Stimulated activated naive CD8-positive, alpha-beta T cell treated with anti-CD3 and anti-CD28 coated beads, Interleukin-15, amount 100 ng/mL, for 72 hours (primary cell): ENCODE results near the gene ZNF189.
A peak's percentile ranks its signal among the peaks of the same experiment; 100 is the strongest.

ENCODE experiments used
- ATAC-seq: fragments of 150-1000 bp; cut with Tn5 transposase; 2 replicates; pipeline ENCODE4 v1.10.0; 2021; ENCODE audit warnings: mild to moderate bottlenecking, moderate library complexity
- DNase-seq, 2 donors: peaks; one replicate each; pipeline ENCODE4 v3.0.0; 2021 to 2022
- H3K27ac Mint-ChIP-seq, 2 donors: one replicate each; pipeline ENCODE4 v1.8.0; 2022; ENCODE audit warnings: mild to moderate bottlenecking in 2 of 2, mixed read lengths in 2 of 2, moderate library complexity in 2 of 2
- H3K27me3 Mint-ChIP-seq: one replicate; pipeline ENCODE4 v1.8.0; 2022; ENCODE audit warnings: mixed read lengths
- H3K4me1 Mint-ChIP-seq: one replicate; pipeline ENCODE4 v1.8.0; 2022; ENCODE audit warnings: mild to moderate bottlenecking, mixed read lengths
- H3K4me3 Mint-ChIP-seq, 2 donors: one replicate each; pipeline ENCODE4 v1.8.0; 2022; ENCODE audit warnings: mild to moderate bottlenecking in 2 of 2, mixed read lengths in 2 of 2, moderate library complexity in 1 of 2
- H3K9me3 Mint-ChIP-seq, 2 donors: one replicate each; pipeline ENCODE4 v1.8.0; 2022; ENCODE audit warnings: mixed read lengths in 2 of 2

Gene ZNF189

DNA sequence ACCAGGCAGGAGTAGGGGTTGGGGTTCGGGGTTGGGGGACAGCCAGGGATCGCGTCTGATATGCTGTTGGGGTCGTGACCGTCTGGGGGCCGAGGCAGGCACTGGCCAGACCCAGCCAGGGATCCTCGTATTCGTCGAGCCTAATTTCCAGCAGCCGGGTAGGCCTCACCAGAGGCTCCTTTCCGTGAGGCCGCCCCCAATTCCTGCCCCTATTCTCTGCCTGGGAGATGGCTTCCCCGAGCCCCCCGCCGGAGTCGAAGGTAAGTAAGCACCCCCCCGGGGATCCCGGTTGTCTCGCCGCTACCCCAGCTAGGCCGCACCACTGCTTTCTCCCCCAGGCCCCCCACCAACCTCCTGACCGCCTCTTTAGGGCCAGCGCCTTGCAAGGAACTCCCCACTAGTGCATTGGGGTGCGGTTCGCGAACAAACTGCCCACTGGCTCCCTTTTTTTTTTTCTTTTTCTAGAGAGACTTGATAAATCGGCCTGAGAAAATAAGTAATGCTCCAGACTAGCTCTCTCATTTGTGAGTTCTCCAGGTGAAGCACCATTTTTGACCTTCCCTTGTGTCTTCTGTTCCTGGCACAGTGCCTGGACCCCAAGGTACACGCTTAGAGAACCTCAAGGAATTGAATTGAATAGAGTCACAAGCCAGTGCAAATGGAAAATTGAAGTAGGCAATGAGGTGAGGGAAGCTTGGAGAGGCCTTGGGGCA lies 435 bp downstream of the ZNF189 start:
- DNase-seq (no peak), ATAC-seq (peak; percentile 29)
- Mint-ChIP-seq H3K4me3 (peak overlapping the region; percentile 89), H3K4me1 (peaks cover 66% of the 10 kb centered on the region), H3K27ac (peak overlapping the region; percentile 98 to 99), H3K9me3 (peaks cover 29 to 38% of the 10 kb centered on the region in 2 donors), H3K27me3 (no peaks in the 10 kb centered on the region)

DNA sequence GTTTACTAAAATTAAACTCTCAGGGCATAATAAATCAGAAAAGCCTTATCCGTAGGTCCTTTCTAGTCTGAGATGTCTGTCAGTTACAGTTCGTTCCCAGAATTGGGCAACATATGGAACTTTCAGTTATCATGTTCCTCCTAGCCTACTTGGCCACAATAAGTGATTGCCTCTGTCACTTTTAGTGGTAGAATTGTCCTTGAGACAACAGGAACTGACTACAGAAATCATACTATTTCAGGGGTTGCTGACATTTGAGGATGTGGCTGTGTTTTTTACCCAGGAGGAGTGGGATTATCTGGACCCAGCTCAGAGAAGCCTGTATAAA lies 956 bp downstream of the ZNF189 start:
- H3K27ac Mint-ChIP-seq, result no peak overlapping the region
- no peak for DNase-seq
- no peaks in the 10 kb centered on the region for H3K27me3 Mint-ChIP-seq
- H3K9me3 Mint-ChIP-seq, result peaks cover 25 to 33% of the 10 kb centered on the region in 2 donors
- H3K4me1 Mint-ChIP-seq, result peaks cover 61% of the 10 kb centered on the region
- no peak for ATAC-seq
- H3K4me3 Mint-ChIP-seq, result peak overlapping the region; percentile 89

DNA sequence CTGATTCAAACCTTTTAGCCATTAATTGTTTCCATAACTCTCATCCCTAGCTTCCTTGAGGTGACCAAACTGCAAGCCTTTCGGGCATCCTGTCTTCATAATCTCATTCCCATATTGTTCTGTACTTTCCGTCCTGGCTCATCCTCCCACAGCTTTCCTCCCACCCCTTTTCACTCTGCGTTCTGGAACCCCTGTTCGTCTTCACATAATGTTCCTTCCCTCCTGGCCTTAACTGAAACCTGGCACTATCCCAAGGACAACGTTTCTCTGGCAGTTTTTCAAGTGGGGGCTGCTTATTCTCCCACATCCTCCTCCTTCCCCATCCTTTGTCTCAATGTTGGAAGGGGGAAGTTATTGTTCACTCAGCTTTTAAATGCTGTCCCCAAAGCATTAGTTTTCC lies 1.5 kb downstream of the ZNF189 start:
- no peaks in the 10 kb centered on the region for H3K27me3 Mint-ChIP-seq
- ATAC-seq, result no peak
- H3K4me1 Mint-ChIP-seq, result peaks cover 57% of the 10 kb centered on the region
- peak overlapping the region; percentile 29 to 84 for H3K27ac Mint-ChIP-seq
- H3K4me3 Mint-ChIP-seq, result peak overlapping the region; percentile 89
- H3K9me3 Mint-ChIP-seq, result peaks cover 28 to 35% of the 10 kb centered on the region in 2 donors
- DNase-seq, result no peak

DNA sequence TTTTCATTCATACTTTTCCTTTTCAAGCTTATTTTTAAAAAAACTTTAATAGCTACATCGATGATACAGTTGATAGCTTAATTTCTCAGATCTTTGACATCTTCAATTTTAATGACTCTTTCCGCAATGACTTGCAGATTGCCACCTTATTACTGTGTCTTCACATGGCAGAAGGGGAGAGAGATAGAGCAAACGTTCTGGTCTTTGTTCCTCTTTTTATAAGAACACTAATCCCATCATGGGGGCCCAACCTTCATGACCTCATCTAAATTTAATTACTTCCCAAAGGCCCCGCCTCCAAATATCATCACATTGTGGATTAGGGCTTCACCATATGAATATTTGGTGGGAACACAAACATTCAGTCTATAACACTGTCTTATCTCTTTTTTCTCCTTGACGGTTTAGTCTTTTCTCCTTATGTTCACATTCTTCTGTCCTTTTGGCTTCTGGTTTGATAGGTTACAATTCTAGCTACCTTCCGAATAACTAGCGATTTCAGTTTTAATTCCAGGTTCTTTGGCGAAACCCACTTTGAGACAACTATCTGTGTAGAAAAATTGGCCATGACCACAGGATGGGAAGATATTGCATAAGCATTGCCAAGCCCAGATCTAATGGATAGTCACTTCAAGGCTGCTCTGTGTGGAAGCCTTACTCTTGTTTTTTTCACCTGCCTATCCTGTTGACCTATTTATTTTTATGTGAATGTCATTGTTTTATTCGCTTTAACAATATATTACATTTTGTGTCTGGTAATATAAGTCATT lies 5.0 kb downstream of the ZNF189 start:
- H3K27ac Mint-ChIP-seq, result no peak overlapping the region
- no peak for DNase-seq
- no peak for ATAC-seq
- H3K4me3 Mint-ChIP-seq, result no peak overlapping the region
- H3K9me3 Mint-ChIP-seq, result peaks cover 50 to 53% of the 10 kb centered on the region in 2 donors
- no peaks in the 10 kb centered on the region for H3K27me3 Mint-ChIP-seq
- peaks cover 38% of the 10 kb centered on the region for H3K4me1 Mint-ChIP-seq

DNA sequence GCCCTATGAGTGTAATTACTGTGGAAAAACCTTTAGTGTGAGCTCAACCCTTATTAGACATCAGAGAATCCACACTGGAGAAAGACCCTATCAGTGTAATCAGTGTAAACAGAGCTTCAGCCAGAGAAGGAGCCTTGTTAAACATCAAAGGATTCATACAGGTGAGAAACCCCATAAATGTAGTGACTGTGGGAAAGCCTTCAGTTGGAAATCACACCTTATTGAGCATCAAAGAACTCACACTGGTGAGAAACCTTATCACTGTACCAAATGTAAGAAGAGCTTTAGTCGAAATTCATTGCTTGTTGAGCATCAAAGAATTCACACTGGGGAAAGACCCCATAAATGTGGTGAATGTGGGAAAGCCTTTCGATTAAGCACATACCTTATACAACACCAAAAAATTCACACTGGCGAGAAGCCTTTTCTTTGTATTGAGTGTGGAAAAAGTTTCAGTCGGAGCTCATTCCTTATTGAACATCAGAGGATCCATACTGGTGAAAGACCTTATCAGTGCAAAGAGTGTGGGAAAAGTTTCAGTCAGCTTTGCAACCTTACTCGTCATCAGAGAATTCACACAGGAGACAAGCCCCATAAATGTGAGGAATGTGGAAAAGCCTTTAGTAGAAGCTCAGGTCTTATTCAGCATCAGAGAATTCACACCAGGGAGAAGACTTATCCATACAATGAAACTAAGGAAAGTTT lies 9.9 kb downstream of the ZNF189 start:
- Mint-ChIP-seq H3K4me1 (peaks cover 5% of the 10 kb centered on the region), H3K9me3 (peaks cover 56 to 58% of the 10 kb centered on the region in 2 donors), H3K4me3 (no peak overlapping the region), H3K27ac (no peak overlapping the region), H3K27me3 (no peaks in the 10 kb centered on the region)
- no peak for DNase-seq
- no peak for ATAC-seq

DNA sequence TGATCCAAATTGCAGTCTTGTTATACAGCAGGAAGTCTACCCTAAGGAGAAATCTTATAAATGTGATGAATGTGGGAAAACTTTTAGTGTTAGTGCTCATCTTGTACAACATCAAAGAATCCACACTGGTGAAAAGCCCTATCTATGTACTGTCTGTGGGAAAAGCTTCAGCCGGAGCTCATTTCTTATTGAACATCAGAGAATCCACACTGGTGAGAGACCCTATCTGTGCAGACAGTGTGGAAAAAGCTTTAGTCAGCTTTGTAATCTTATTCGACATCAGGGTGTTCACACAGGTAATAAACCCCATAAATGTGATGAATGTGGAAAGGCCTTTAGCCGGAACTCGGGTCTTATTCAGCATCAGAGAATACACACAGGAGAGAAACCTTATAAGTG lies 10.4 kb downstream of the ZNF189 start:
- Mint-ChIP-seq H3K27ac (no peak overlapping the region), H3K4me1 (no peaks in the 10 kb centered on the region), H3K9me3 (peaks cover 57 to 58% of the 10 kb centered on the region in 2 donors), H3K27me3 (no peaks in the 10 kb centered on the region), H3K4me3 (no peak overlapping the region)
- ATAC-seq, result no peak
- DNase-seq, result no peak

DNA sequence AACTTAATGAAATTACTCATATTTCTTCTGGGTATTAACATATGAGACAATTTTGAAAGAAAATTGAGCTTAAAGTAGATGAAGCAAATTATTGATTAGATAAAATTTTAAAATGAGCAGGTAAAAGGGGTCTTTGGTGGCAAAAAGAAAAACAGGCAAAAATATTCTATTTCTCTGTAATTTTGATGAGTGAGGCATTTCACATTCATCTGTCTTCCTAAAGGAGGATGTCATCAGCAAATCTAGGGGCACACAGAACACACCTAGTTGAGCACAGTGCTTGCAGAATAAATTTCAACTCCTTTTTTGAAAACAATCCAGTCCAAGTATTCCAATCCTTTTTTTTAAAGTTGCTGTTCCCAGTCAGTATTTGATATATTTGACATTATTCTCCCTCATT lies 16.2 kb downstream of the ZNF189 start:
- ATAC-seq, result no peak
- no peak for DNase-seq
- Mint-ChIP-seq H3K27ac (no peak overlapping the region), H3K9me3 (peaks cover 54 to 60% of the 10 kb centered on the region in 2 donors), H3K4me1 (no peaks in the 10 kb centered on the region), H3K4me3 (no peak overlapping the region), H3K27me3 (no peaks in the 10 kb centered on the region)

DNA sequence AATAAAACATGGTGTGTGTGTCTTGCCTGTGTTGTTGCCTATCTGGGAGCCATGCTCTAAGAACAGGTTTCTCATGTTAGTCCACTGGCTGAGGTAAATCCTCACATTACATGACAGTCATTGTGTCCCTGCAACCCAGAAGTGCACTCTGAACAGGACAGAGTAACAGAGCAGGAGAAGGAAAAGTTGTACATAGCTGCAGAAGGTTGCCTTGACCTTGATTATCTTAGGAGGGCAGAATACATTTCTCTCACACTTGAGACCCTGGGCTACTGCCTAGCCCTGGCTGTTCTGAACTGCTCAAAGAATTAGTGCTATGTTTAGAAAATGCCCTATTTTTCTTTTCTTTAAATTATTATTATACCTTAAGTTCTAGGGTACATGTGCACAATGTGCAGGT lies 16.9 kb downstream of the ZNF189 start:
- Mint-ChIP-seq H3K4me1 (no peaks in the 10 kb centered on the region), H3K9me3 (peaks cover 54 to 60% of the 10 kb centered on the region in 2 donors), H3K27ac (no peak overlapping the region), H3K4me3 (no peak overlapping the region), H3K27me3 (no peaks in the 10 kb centered on the region)
- no peak for ATAC-seq
- no peak for DNase-seq

DNA sequence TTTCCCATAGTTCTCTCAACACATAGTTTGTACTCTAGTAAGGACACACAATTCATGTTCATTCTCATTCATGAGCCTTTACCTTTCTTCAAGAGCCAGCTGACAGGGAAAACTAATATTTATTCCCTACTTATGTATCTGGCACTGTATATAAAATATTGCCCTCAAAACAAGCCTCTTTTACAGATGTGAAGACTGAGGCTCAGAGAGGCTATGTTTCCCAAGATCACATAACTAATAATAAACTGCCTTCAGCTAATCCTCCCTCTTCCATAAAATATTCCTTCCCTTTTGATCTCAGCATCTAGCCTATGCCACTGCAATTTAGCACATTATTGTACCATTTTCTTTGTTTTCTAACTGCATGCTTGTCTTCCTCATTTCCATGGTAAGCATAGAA lies 18.7 kb downstream of the ZNF189 start:
- Mint-ChIP-seq H3K9me3 (peaks cover 49 to 52% of the 10 kb centered on the region in 2 donors), H3K4me1 (no peaks in the 10 kb centered on the region), H3K27ac (no peak overlapping the region), H3K27me3 (no peaks in the 10 kb centered on the region), H3K4me3 (no peak overlapping the region)
- ATAC-seq, result no peak
- DNase-seq, result no peak

DNA sequence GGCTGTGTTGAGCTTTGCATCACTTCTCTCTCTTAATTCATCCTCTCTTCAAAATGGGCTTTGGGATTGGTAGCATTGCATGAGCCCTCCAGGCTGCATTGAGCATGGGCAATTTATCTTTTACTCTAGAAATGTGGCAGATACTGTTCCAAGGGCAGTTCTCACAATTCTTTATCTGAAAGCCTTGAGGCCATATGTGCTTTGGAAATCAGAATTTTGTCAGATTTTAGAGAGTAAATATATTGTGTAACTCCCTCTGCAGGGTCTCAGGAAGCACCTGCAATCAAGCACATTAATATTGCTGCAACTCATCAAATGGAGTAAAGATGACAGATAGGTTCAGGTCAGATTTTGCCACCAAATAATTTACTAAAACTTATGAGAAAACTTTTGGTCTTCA lies 19.3 kb downstream of the ZNF189 start:
- no peak for ATAC-seq
- Mint-ChIP-seq H3K4me3 (no peak overlapping the region), H3K4me1 (no peaks in the 10 kb centered on the region), H3K27me3 (no peaks in the 10 kb centered on the region), H3K27ac (no peak overlapping the region), H3K9me3 (peaks cover 46 to 47% of the 10 kb centered on the region in 2 donors)
- no peak for DNase-seq

DNA sequence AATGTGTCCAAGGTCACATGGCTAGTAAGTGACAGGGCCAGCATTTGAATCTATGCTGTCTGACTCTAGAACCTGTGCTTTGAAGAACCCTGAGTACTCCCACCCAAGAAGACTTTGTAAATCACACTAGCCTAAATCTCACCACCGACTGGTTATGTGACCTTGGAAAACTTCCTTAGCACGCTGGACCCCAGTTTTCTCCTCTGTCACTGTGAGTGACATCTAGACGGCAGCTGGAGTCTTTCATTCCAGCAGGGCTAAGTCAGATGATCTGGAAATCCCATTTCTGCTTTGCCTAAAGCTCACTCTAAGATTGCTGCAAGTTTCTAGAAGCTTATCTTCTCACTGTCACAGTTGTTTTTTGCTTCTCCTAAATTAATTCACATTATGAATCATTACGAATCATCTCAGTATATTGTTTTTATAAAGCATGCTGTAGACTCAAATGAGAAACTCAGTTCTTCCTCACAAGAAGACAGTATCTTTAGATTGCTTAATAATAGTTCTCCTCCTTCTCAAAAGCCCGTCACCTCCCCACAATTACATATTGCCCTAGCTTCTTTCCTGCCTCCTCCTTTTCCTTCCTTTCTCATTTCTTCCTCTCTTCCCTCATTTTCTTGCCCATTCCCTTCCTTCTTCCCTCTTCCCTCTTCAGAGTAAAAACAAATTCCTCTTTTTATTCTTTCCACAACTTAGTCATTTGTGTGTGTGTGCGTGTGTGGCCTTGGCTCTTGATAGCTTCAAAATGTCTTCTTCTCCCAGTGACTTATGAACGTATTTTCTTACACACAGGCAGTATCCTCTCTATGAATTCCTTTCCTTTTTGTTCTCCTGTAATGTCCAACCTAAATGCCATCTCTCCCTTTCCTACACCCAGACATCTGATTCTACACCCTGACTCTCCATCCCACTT lies 20.1 kb downstream of the ZNF189 start:
- Mint-ChIP-seq H3K4me1 (no peaks in the 10 kb centered on the region), H3K27ac (no peak overlapping the region), H3K27me3 (no peaks in the 10 kb centered on the region), H3K4me3 (no peak overlapping the region), H3K9me3 (peaks cover 46 to 47% of the 10 kb centered on the region in 2 donors)
- DNase-seq (no peak), ATAC-seq (no peak)

DNA sequence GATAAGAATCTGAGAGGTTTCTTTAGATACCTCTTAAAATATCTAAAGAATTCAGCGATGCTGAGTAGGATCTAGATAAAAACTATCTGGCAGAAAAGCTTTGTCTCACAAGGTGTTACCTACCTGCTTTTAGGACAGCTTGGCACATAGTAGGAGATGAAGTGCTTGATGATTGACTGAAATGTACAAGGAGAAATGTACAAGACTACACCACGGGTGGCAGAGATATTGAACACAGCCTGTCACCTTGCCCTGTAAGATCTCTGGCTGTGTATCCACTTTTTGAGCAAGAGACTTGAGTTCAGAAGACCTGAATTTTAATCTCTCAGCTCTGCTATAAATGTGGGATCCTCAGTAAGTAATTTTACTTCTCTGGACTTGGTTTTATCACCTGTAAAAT lies 21.2 kb downstream of the ZNF189 start:
- no peak overlapping the region for H3K4me3 Mint-ChIP-seq
- H3K4me1 Mint-ChIP-seq, result no peaks in the 10 kb centered on the region
- ATAC-seq, result no peak
- H3K27ac Mint-ChIP-seq, result no peak overlapping the region
- peaks cover 37 to 44% of the 10 kb centered on the region in 2 donors for H3K9me3 Mint-ChIP-seq
- no peak for DNase-seq
- no peaks in the 10 kb centered on the region for H3K27me3 Mint-ChIP-seq

DNA sequence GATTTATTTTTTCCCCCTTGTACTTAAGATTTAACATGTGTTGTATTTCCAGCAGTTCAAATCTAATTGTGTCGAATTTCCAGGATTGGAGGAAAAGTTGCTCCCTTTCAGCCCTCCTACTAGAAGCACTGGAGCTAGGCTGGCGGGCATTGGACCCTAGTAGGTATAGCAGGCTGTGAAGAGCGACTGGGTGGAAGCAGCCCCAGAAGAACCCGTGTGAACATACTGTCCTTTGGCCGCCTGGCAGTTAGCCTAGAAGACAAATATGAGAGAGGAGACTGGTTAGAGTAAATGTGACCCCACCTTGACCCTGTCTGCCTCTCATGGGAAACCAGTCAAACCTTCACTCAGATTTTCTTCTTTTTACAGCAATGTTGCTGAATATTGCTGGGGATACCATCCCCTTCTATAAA lies 23.0 kb downstream of the ZNF189 start:
- H3K27ac Mint-ChIP-seq, result no peak overlapping the region
- H3K27me3 Mint-ChIP-seq, result no peaks in the 10 kb centered on the region
- ATAC-seq, result no peak
- DNase-seq, result no peak
- H3K4me3 Mint-ChIP-seq, result no peak overlapping the region
- H3K9me3 Mint-ChIP-seq, result peaks cover 30 to 40% of the 10 kb centered on the region in 2 donors
- no peaks in the 10 kb centered on the region for H3K4me1 Mint-ChIP-seq

DNA sequence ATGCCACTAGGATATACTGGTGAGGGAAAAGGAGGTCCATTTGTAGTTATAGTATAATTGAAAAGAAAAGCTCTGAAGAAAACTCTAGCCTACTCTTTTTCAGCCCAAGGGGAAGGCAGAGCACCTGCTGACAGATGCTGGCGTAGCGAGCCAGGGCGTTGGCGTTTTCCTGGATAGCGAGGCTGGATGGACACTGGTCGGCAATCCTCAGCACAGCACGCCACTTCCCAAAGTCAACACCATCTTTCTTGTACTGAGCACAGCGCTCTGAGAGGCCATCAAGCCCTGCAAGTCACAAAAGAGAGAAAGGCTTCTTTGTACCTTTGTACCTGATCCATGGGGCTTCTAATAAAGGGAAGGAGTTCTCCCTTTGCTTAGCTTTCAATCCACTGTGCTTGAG lies 28.7 kb downstream of the ZNF189 start:
- peaks cover 10 to 20% of the 10 kb centered on the region in 2 donors for H3K9me3 Mint-ChIP-seq
- no peak overlapping the region for H3K4me3 Mint-ChIP-seq
- H3K4me1 Mint-ChIP-seq, result no peaks in the 10 kb centered on the region
- DNase-seq (no peak), ATAC-seq (no peak)
- H3K27ac Mint-ChIP-seq, result no peak overlapping the region
- H3K27me3 Mint-ChIP-seq, result peaks cover 7% of the 10 kb centered on the region

DNA sequence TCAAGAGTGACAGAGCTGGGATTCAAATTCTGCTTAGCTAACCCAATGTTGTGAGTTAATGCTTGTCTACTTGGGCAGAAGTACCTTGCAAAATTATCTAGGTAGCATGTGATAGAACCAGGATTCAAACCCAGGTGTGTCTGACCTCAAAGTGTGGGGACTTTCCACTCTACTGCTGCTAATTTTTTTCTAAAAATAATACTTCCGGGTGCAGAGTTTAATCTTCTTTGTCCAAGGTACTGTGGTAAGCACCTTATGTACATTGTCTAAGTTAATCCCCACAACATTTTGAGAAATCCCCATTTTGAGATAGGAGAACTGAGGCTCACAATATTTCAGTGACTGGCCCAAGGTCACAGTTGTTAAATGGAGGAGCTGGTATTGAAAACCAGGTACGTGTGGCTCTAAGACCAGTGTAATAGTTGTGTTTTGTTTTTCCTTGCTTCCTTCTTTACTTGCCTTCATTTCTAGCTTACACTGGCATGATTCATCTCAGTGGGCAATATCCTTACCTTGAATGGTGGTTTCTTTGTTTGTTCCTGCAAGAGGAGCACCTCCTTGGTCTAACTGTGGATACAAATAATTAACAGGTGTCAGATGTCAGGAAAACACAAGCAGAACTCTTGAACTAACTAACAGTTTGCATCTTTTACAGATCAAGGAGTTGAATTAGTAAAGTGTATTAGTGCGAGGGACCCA lies 29.5 kb downstream of the ZNF189 start:
- H3K4me3 Mint-ChIP-seq, result no peak overlapping the region
- peaks cover 7% of the 10 kb centered on the region for H3K27me3 Mint-ChIP-seq
- ATAC-seq, result no peak
- no peak overlapping the region for H3K27ac Mint-ChIP-seq
- no peaks in the 10 kb centered on the region for H3K4me1 Mint-ChIP-seq
- DNase-seq, result no peak
- peaks cover 8 to 17% of the 10 kb centered on the region in 2 donors for H3K9me3 Mint-ChIP-seq
